H1 (cell line): ENCODE measurements around the gene PLA2G4F. TPM values are rescaled to one million over a fixed set of nuclear protein-coding genes. Genes with fewer than 3 reads are reported as not detected.

ENCODE experiments used
- CTCF ChIA-PET: fragments of 300-600 bp; sonication (Branson Sonifier 250); formaldehyde crosslinking; loops from one replicate; lab custom pipeline; 2021; ENCODE audit not compliant: partially characterized antibody; lab: Charles Lee
- POLR2A ChIA-PET: fragments of 300-600 bp; sonication (Branson Sonifier 250); formaldehyde crosslinking; loops from one replicate; lab custom pipeline; 2021; ENCODE audit warnings: inconsistent platforms; ENCODE audit not compliant: partially characterized antibody; lab: Charles Lee
- DNase-seq, 2 experiments: peaks; one replicate each; pipeline versions ENCODE4 v3.0.0 to v3.0.0-alpha.2; 2010 to 2022; ENCODE audit warnings: low spot score in 2 of 2, low read depth in 1 of 2, mixed read lengths in 1 of 2
- FAIRE-seq: peaks from 2 replicates; lab custom pipeline; 2011; peaks lifted over from hg19 to GRCh38; lab: Jason Lieb, UNC
- H2AFZ ChIP-seq: 2 replicates; pipeline ENCODE4 v1.8.1; 2012; ENCODE audit warnings: low read length, inconsistent platforms
- H2AK5ac ChIP-seq: 2 replicates; pipeline ENCODE4 v1.6.1; 2013; ENCODE audit warnings: low read depth, low read length
- H2BK120ac ChIP-seq: replicated peaks from 2 replicates; pipeline ENCODE3; 2013; ENCODE audit warnings: low read depth, low read length, inconsistent platforms
- H2BK12ac ChIP-seq: 2 replicates; pipeline ENCODE4 v1.6.1; 2013; ENCODE audit warnings: low read depth, low read length
- H2BK15ac ChIP-seq: 2 replicates; pipeline ENCODE4 v1.6.1; 2013; ENCODE audit warnings: low read length
- H2BK20ac ChIP-seq: 2 replicates; pipeline ENCODE4 v1.6.1; 2013; ENCODE audit warnings: low read length
- H2BK5ac ChIP-seq: 2 replicates; pipeline ENCODE4 v1.6.1; 2013; ENCODE audit warnings: low read depth, low read length
- H3K14ac ChIP-seq: 2 replicates; pipeline ENCODE4 v1.6.1; 2013; ENCODE audit warnings: inconsistent platforms; ENCODE audit not compliant: insufficient read length
- H3K18ac ChIP-seq: 2 replicates; pipeline ENCODE4 v1.6.1; 2013; ENCODE audit warnings: low read length; ENCODE audit errors: extremely low read depth
- H3K23ac ChIP-seq: 2 replicates; pipeline ENCODE4 v1.6.1; 2013; ENCODE audit warnings: inconsistent platforms; ENCODE audit not compliant: insufficient read length
- H3K23me2 ChIP-seq: 2 replicates; pipeline ENCODE4 v1.6.1; 2013; ENCODE audit warnings: low read depth, low read length
- H3K27ac ChIP-seq: 2 replicates; pipeline ENCODE4 v1.6.1; 2011; ENCODE audit warnings: low read depth, low read length, inconsistent platforms
- H3K27me3 ChIP-seq, 4 experiments: replicated peaks in 1 of 4; 1 replicate in 1 of 4; 2 replicates in 3 of 4; pipeline versions ENCODE4 v1.6.1 to v1.8.1; 2011 to 2013; ENCODE audit warnings: low read length in 3 of 4, mild to moderate bottlenecking in 3 of 4, inconsistent platforms in 2 of 4, mixed read lengths in 2 of 4, moderate library complexity in 1 of 4; ENCODE audit not compliant: control insufficient read depth in 3 of 4, insufficient read depth in 3 of 4; ENCODE audit errors: extremely low read depth in 1 of 4
- H3K36me3 ChIP-seq, 4 experiments: 2 replicates each; pipeline versions ENCODE4 v1.6.1 to v1.8.1; 2011 to 2013; ENCODE audit warnings: mild to moderate bottlenecking in 4 of 4, low read length in 3 of 4, moderate library complexity in 2 of 4, control low read depth in 1 of 4, inconsistent platforms in 1 of 4; ENCODE audit not compliant: insufficient read depth in 4 of 4, control insufficient read depth in 2 of 4
- H3K4ac ChIP-seq: replicated peaks from 2 replicates; pipeline ENCODE3; 2013; ENCODE audit warnings: low read length, low read depth, mixed read lengths, inconsistent platforms; ENCODE audit not compliant: insufficient read length
- H3K4me1 ChIP-seq, 4 experiments: replicated peaks in 1 of 4; 1 replicate in 1 of 4; 2 replicates in 3 of 4; pipeline versions ENCODE4 v1.6.1 to v1.8.1; 2011 to 2013; ENCODE audit warnings: low read length in 3 of 4, inconsistent platforms in 2 of 4, mixed read lengths in 1 of 4; ENCODE audit not compliant: insufficient read depth in 4 of 4, control insufficient read depth in 3 of 4
- H3K4me2 ChIP-seq, 2 experiments: 2 replicates each; pipeline versions ENCODE4 v1.6.1 to v1.8.1; 2011 to 2013; ENCODE audit warnings: low read depth in 2 of 2, low read length in 2 of 2, control low read depth in 1 of 2, inconsistent platforms in 1 of 2, mild to moderate bottlenecking in 1 of 2; ENCODE audit not compliant: insufficient read depth in 1 of 2
- H3K4me3 ChIP-seq, 4 experiments: fragments of 200-600, 300-600 bp in 1 of 4; sonication (generic), shearing (Covaris generic), sonication (Bioruptor Twin) in 1 of 4; 2 replicates each; pipeline versions ENCODE4 v1.5.1 to v1.8.1; 2011 to 2016; ENCODE audit warnings: low read length in 4 of 4, low read depth in 3 of 4, control low read depth in 2 of 4, inconsistent platforms in 2 of 4, mild to moderate bottlenecking in 2 of 4, mixed read lengths in 1 of 4, moderate library complexity in 1 of 4; ENCODE audit not compliant: insufficient read depth in 2 of 4; ENCODE audit errors: extremely low read depth in 1 of 4
- H3K56ac ChIP-seq: replicated peaks from 2 replicates; pipeline ENCODE3; 2013; ENCODE audit warnings: low read depth, mild to moderate bottlenecking, mixed read lengths, low read length, inconsistent platforms; ENCODE audit not compliant: insufficient read length
- H3K79me1 ChIP-seq: 2 replicates; pipeline ENCODE4 v1.6.1; 2013; ENCODE audit warnings: low read depth, low read length, control low read depth
- H3K79me2 ChIP-seq, 2 experiments: 2 replicates each; pipeline versions ENCODE4 v1.6.1 to v1.8.1; 2012 to 2013; ENCODE audit warnings: low read length in 2 of 2, mild to moderate bottlenecking in 2 of 2, inconsistent platforms in 1 of 2; ENCODE audit not compliant: insufficient read depth in 2 of 2, control insufficient read depth in 1 of 2
- H3K9ac ChIP-seq, 4 experiments: replicated peaks in 1 of 4; 1 replicate in 1 of 4; 2 replicates in 3 of 4; pipeline versions ENCODE4 v1.6.1 to v1.8.1; 2011 to 2013; ENCODE audit warnings: low read depth in 3 of 4, low read length in 3 of 4, control low read depth in 2 of 4, mild to moderate bottlenecking in 2 of 4, moderate library complexity in 2 of 4, inconsistent platforms in 1 of 4; ENCODE audit errors: extremely low read depth in 1 of 4
- H3K9me3 ChIP-seq, 2 experiments: 2 replicates each; pipeline versions ENCODE4 v1.6.1 to v1.8.1; 2012 to 2013; ENCODE audit warnings: mild to moderate bottlenecking in 2 of 2, moderate library complexity in 2 of 2, control low read depth in 1 of 2, inconsistent platforms in 1 of 2, low read depth in 1 of 2, low read length in 1 of 2, mixed read lengths in 1 of 2; ENCODE audit not compliant: insufficient read depth in 2 of 2
- H4K20me1 ChIP-seq, 2 experiments: replicated peaks in 1 of 2; 2 replicates each; pipeline versions ENCODE3 to v1.8.1; 2011 to 2013; ENCODE audit warnings: inconsistent platforms in 2 of 2, low read length in 2 of 2, mild to moderate bottlenecking in 1 of 2; ENCODE audit not compliant: insufficient read depth in 2 of 2, control insufficient read depth in 1 of 2
- H4K5ac ChIP-seq: 2 replicates; pipeline ENCODE4 v1.6.1; 2013; ENCODE audit warnings: low read length, low read depth, mixed read lengths, inconsistent platforms; ENCODE audit not compliant: insufficient read length
- H4K8ac ChIP-seq: 2 replicates; pipeline ENCODE4 v1.8.0; 2013; ENCODE audit warnings: mild to moderate bottlenecking, moderate library complexity, low read length, inconsistent platforms; ENCODE audit not compliant: insufficient read depth; ENCODE audit errors: extremely low read depth
- H4K91ac ChIP-seq: replicated peaks from 2 replicates; pipeline ENCODE3; 2013; ENCODE audit warnings: low read length, mixed read lengths, inconsistent platforms; ENCODE audit not compliant: insufficient read length
- BACH1 ChIP-seq: IDR thresholded peaks from 2 replicates; pipeline ENCODE4 v1.6.1; 2012; ENCODE audit warnings: low read length, improper control_type of control experiment
- CBX5 ChIP-seq: fragments of 300-800, 300-1000 bp; sonication (generic); IDR thresholded peaks from 2 replicates; pipeline ENCODE4 v1.7.1; 2016; ENCODE audit warnings: antibody characterized with exemption, low read length, low read depth
- CBX8 ChIP-seq: fragments of 300-800, 300-1000 bp; sonication (generic); IDR thresholded peaks from 2 replicates; pipeline ENCODE4 v1.7.1; 2016; ENCODE audit warnings: low read depth, low read length, borderline replicate concordance
- CHD1 ChIP-seq: IDR thresholded peaks from 2 replicates; pipeline ENCODE4 v1.6.1; 2012; ENCODE audit warnings: low read depth, low read length, improper control_type of control experiment
- CHD2 ChIP-seq: IDR thresholded peaks from 2 replicates; pipeline ENCODE4 v1.6.1; 2012; ENCODE audit warnings: low read length, improper control_type of control experiment
- E2F6 ChIP-seq: IDR thresholded peaks from 2 replicates; pipeline ENCODE4 v1.6.1; 2012; ENCODE audit warnings: inconsistent platforms
- KDM4A ChIP-seq: IDR thresholded peaks from one replicate; pipeline ENCODE4 v1.7.1; 2012; ENCODE audit warnings: low read depth, mild to moderate bottlenecking, moderate library complexity, low read length, inconsistent platforms; ENCODE audit not compliant: severe bottlenecking
- NRF1 ChIP-seq: IDR thresholded peaks from 2 replicates; pipeline ENCODE4 v1.6.1; 2011; ENCODE audit warnings: mild to moderate bottlenecking, low read depth, low read length, improper control_type of control experiment
- SAP30 ChIP-seq: fragments of 300-600 bp; sonication (generic); IDR thresholded peaks from 2 replicates; pipeline ENCODE4 v1.7.1; 2012; ENCODE audit warnings: low read length, moderate library complexity, mild to moderate bottlenecking, inconsistent platforms; ENCODE audit not compliant: insufficient read depth, insufficient replicate concordance
- SIN3A ChIP-seq, 2 experiments: IDR thresholded peaks in 1 of 2; conservative IDR thresholded peaks in 1 of 2; 2 replicates each; pipeline ENCODE4 v1.6.1; 2011 to 2012; ENCODE audit warnings: low read length in 2 of 2, improper control_type of control experiment in 1 of 2, low read depth in 1 of 2, mild to moderate bottlenecking in 1 of 2
- SP1 ChIP-seq: IDR thresholded peaks from 2 replicates; pipeline ENCODE4 v1.6.1; 2011; ENCODE audit warnings: low read depth, low read length
- TAF1 ChIP-seq: IDR thresholded peaks from 2 replicates; pipeline ENCODE4 v1.6.1; 2011; ENCODE audit warnings: mild to moderate bottlenecking, low read depth, low read length
- TAF7 ChIP-seq: optimal IDR thresholded peaks from 2 replicates; pipeline ENCODE3; 2011; ENCODE audit warnings: low read depth, mild to moderate bottlenecking, inconsistent platforms, low read length, moderate library complexity, borderline replicate concordance
- WGBS, 2 experiments: shearing (Covaris generic) in 1 of 2; methylation state at CpG; one replicate each; pipeline versions ENCODE4 v1.1.6 to v1.1.7; 2013 to 2015; ENCODE audit warnings: low lambda C conversion rate in 2 of 2, mixed read lengths in 2 of 2, inconsistent platforms in 1 of 2, low coverage in 1 of 2, missing lambda C conversion rate in 1 of 2; ENCODE audit not compliant: insufficient replicate concordance in 2 of 2, insufficient coverage in 1 of 2, insufficient read length in 1 of 2; ENCODE audit errors: extremely low coverage in 1 of 2, missing lambda C conversion rate in 1 of 2; 5-methylcytosine and 5-hydroxymethylcytosine counted together
- polyA plus RNA-seq, 7 experiments: library from polyadenylated mRNA; depleted of rRNA in 3 of 7; stranded (reverse) in 5 of 7; unstranded in 2 of 7; fragments of >200 nt in 5 of 7; fragments of 200-250 nt in 2 of 7; gene quantifications; 1 replicate in 5 of 7; 2 replicates in 1 of 7; 4 replicates in 1 of 7; pipeline versions ENCODE4 v1.2.1 to v1.2.3, GENCODE V29; 2011 to 2013; ENCODE audit warnings: missing spikeins in 2 of 7, mixed read lengths in 2 of 7
- total RNA-seq: library from RNA; stranded (reverse); fragmentation: NEBNext Ultra II Directional; extraction: Animal tissue kit (Norgen Biotek cat#: 25700); gene quantifications from 2 replicates; pipeline ENCODE4 v1.2.1, GENCODE V29; 2021

The PLA2G4F gene
- total and polyA plus RNA-seq, 2 of the 8 experiments (the other 6 are each of a cell fraction or from before 2014, with no cell fraction given) = not detected

GRCh38 chr15:42131006-42131405 is 25.4 kb downstream of the PLA2G4F start:
- ChIA-PET POLR2A (interaction anchor here (0.7 kb wide), 1 partner anchor 68 kb away, joined by 3 read pairs; no protein-coding TSS in a partner anchor), CTCF (interaction anchor here (1.0 to 22.6 kb wide), 9 partner anchors 8 to 141 kb away, joined by 3 to 416 read pairs (median 8); no protein-coding TSS in a partner anchor)
- H3K79me2 ChIP-seq = no peaks in the 10 kb centered on the region
- TF ChIP-seq SAP30 (no peak), TAF7 (no peak), CBX8 (no peak), SIN3A (conservative IDR thresholded peaks at IDR 0.05 in 1 of 2, IDR thresholded peaks at IDR 0.05 in 1 of 2; ENCODE audit: low read depth in 1 of 2, low read length in 2 of 2) (no peak), KDM4A (no peak), E2F6 (no peak), CHD2 (no peak), NRF1 (no peak), CHD1 (no peak), CBX5 (no peak), TAF1 (no peak), BACH1 (no peak), SP1 (no peak)

More at GRCh38 chr15:42131006-42131405, 25.4 kb downstream of the PLA2G4F start:
- Histone ChIP-seq H3K4ac (no peak overlapping the region), H3K4me3 (no peak overlapping the region), H3K27ac (no peak overlapping the region), H3K23ac (no peak overlapping the region), H4K91ac (no peak overlapping the region), H3K27me3 (no peaks in the 10 kb centered on the region), H3K56ac (no peak overlapping the region), H2AFZ (no peak overlapping the region), H3K36me3 (no peaks in the 10 kb centered on the region), H3K4me2 (no peak overlapping the region), H3K23me2 (no peaks in the 10 kb centered on the region), H3K4me1 (peaks cover 0 to 7% (median 4%) of the 10 kb centered on the region in 4 experiments; a peak in 3 of 7 replicates), H3K79me1 (no peaks in the 10 kb centered on the region), H3K9ac (no peak overlapping the region), H2BK12ac (no peak overlapping the region), H4K8ac (no peak overlapping the region), H4K20me1 (no peaks in the 10 kb centered on the region), H4K5ac (no peak overlapping the region), H3K18ac (no peak overlapping the region), H2BK120ac (no peak overlapping the region), H2AK5ac (no peak overlapping the region), H2BK5ac (no peak overlapping the region), H2BK20ac (no peak overlapping the region), H2BK15ac (no peak overlapping the region), H3K9me3 (no peaks in the 10 kb centered on the region), H3K14ac (no peak overlapping the region)
- DNase-seq (no peak), FAIRE-seq (no peak)
- WGBS, 2 experiments = 92% methylated on average over 1 of the region's 1 CpG; no CpG with 5 or more reads in 1 of the 2 experiments
